ENCODE measurements around the gene RTP2.
A peak's percentile ranks its signal among the peaks of the same experiment; 100 is the strongest.

RTP2 gene, protein sequence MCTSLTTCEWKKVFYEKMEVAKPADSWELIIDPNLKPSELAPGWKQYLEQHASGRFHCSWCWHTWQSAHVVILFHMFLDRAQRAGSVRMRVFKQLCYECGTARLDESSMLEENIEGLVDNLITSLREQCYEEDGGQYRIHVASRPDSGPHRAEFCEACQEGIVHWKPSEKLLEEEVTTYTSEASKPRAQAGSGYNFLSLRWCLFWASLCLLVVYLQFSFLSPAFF

DNA sequence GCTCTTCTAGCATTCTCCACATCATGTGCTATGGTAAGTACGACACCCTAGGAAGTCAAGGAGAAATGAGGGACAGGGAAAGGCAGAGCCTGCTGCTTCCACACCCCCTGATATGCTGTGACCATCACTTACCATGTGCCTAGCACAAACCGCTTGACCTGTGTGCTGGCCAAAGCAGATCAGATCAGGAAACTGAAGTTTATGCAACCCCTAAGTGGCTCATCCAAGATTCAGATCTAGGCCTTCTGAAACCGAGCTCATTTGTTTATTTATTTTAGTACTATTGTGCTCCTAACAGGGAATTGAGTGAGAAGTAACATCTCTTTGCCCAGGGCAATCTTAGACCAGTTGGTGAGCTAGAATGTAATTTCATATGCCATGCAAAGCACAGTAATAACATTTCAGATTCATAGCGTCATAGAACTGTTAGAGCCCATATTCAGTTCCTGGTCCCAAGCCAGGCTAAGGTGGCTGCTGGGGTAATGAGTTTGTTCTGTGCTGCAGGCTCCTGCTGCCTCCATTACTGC lies at the start of gene RTP2:
Gene RTP2 (minus strand): TSS at position 51 of the 527 bp plus-strand sequence. CDS start 429 bp downstream, outside the sequence.
- DNase-seq: no peak

DNA sequence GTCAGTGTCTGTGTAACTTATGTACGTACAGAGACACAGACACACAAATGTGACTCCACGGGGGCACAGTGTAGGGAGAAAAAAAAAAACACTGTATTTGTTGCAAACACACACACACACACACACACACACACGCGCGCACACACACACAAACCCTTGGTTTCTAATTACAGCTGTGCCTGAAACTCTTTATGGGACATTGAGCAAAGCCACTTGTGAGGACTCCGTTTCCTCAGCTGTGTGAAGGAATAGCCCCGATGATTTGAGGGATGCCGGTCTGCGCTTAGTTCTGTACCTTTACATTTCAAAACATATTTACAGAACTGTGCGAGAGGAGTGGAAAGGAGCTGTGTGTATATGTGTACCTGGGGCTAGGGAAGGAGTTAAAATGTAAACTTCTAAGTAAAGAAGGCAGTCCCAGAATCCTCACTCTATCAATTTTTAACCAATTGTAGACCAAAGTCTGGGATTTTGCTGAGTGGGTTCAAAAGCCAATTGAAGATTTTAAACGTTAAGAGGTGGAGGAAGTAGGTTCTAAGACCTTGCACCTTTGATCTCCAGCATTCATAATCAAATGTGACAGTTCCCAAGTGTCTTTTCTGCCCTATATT lies 48.3 kb upstream of the RTP2 start:
- peak; percentile 46 for DNase-seq

DNA sequence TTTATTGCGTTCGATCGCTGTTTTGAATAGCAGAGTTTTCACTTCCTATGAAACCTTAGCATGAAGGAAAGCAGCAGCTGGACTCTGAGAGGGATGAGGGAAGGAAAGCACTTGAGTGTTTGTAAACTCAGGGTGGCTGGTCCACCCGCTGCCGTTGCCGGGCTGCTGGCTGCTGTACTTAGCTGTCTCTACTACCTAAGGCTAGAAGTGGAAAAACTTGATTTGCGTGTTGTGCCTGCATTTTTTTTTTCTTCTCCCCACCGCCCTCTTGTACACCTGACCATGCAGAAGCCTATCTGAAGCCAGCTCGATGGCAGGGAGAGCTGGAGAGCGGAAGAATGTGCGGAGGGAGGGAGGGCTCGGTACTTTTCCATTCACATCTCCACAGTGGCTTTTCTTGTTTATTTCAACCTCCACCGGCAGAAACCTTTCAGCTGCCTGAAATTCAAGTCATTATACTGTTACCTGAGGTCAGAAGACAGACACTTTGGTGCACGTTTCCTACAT lies 47.7 kb upstream of the RTP2 start:
- DNase-seq: peak; percentile 91

DNA sequence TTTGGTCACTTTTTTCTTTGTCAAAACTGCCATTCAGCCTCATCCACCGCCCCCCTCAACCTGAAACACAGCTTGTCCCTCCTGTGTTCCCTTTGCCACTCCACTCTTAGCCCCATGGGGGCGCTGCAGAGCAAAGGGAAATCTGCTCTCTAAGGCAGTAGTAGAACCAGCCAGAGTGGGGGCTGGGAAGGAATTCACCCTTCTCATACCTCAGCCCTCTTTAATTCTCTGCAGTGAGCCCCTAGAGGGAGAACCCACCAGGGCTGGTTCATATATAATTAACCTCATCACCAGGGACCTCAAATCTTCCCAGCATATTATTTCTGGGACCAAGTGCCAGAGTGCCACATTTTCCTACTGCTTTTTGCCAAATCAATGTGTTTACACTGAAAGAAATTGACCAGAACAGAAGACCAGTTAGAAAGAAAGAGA lies 45.7 kb upstream of the RTP2 start:
- peak; percentile 92 for DNase-seq

DNA sequence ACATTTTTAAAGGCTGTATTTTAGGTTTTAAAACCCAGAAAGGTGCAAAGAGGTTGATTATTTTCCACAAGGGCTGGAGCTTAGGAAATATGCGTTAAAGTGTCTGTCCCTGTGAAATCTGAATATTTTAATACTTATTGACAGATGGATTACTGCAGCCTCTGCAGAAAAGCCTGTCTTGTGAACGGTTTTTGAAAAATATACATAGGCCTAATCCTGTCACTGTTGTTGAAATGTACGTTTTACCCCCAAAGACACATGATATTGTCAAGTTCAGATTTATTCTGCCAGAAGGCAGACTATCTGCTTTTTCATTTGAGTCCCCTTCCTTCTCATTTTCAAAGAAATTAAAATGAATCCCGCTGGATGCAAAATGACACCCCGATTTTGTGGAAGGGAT lies 45.1 kb upstream of the RTP2 start:
- no peak for DNase-seq

DNA sequence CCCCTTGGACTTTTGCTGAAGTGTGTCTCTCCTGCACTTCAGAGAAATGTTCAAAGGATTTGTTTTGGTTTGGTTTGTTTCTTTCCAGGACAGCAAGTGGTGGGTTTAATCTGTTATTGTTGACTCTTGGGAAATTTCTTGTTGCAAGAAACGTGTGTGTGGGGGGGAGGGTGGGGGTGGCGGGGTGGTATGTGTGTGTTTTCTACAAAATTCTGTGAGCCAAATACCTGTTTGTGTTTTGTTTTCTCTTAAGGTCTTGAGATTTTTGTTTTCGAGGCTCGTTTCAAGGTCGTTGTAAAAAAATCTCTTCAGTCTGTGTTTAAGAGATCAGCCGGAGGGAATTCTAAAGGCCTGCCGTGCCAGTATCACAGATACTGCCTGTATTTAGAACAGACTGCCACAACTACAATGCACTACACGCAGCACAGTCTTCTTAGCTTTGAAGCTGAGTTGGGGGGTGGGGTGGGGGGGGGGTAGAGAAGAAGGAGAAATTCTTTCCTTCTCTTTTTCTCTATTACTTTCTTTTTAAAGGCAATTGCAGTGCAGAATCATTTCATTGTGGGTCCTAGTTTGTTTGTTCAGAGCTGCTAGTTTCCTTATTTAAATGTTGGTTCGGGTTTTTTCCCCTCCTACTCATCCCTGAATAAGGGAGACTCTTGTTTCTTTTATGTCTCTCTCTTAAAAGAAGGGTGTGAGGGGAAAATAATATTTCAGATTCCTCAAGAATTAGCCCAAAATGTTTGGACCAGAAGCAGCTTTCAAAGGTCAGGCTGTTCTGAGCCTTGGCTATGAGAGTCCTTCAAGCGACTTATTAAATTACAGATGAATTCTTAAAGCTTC lies 44.3 kb upstream of the RTP2 start:
- no peak for DNase-seq

DNA sequence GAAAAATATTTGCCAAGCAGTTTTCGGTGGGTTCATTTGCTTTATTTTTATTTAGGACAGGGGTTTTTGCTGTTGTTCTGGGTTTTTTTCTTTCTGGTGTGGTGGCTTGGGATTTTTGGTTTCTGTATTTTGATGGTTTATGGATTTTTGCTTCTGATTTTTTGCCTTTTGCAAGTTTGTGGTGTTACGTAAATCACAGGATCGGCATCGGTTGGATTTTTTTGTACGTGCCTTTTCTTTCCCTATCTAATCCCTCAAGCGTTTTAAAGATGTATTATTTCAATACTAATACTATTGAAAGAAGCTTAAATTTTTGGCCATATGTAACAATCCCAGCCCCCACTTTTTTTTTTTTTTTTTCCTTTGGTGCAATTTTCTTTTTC lies 43.7 kb upstream of the RTP2 start:
- DNase-seq: no peak

DNA sequence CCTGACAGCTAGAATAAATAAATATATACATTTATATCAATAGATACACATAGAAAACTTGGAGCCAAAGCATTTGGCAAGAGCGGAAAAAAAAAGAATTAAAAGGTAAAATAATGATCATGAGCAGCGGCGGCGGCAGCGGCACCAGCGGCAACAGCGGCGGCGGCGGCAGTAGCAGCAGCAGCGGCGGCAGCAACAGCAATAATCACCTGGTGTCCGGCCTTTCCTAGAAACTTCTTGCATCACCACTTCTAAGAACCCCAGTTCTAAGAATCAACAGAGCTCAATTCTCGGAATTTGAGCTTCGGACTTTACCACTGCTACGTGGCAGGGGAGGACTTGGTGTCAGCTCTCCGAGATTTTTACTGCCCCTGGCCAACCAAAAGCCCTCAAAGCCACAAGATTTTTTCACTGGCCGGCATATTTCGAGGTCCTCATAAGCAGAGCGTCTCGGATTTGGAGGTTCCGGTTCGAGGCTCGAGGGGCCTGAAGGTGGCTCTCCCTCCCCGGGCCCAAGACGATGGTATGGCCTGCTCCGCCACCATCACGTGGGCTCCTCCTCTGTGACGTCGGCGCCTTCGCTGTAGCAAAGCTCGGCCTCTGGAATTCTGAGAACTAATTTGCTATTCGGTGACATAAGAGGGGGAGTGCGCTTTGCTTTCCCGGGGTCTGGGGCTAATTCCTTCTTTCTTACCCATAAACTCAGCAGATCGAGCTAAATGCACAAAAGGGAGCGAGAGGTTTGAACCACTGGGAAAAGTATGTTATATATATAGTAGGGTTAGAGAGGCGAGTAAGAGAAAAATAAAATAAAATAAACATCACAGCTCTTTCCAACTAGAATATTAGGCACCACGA lies 43.1 kb upstream of the RTP2 start, which contains the start of gene BCL6:
Gene BCL6 (minus strand): TSS at position 268 of the 858 bp plus-strand sequence. CDS start 11,775 bp downstream, outside the sequence.
- DNase-seq: peak; percentile 98

DNA sequence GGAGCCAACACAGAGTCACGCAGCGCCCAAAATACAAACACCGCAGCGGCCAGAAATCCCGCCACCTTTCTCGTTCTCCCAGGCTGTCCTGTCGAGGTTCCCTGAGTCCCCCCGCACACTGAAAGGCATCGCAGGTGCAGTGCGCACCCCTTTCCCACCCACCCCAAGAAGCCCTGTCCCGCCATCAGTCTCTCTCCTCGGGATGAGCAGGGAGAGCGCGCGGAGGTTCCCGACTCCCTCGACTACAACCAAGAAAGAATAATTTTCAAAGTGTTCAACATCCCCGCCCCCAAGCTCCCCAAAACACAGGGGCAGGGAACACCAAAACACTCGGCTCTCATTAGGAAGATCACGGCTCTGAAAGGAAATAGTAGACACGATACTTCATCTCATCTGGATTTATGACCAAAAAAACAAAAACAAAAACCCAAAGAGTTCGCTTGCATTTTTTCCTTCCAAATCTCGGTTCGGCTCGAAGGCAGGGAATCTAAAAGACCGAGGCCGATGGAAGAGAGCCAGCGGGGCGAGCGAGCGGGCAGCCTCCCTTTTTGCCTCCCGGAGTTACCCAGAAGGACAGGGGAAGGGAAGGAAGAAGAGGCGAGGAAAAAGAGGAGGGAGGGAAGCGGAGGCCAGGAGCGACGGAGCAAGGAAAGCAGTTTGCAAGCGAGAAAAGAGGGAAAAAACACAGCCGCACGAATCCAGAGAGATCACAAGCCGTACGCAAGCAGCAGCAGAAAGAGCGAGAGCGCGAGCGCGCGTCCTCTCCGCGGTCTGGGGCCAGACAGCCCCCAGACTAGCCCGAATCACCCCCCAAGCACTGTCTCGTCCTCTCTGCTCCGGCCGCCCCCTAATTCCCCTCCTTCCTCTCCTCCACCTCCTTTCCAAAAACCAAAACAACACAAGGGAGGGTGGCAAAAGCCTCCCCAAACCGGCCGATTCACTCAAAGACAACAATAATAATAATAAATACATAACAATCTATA lies 42.1 kb upstream of the RTP2 start:
- DNase-seq: peak; percentile 35

DNA sequence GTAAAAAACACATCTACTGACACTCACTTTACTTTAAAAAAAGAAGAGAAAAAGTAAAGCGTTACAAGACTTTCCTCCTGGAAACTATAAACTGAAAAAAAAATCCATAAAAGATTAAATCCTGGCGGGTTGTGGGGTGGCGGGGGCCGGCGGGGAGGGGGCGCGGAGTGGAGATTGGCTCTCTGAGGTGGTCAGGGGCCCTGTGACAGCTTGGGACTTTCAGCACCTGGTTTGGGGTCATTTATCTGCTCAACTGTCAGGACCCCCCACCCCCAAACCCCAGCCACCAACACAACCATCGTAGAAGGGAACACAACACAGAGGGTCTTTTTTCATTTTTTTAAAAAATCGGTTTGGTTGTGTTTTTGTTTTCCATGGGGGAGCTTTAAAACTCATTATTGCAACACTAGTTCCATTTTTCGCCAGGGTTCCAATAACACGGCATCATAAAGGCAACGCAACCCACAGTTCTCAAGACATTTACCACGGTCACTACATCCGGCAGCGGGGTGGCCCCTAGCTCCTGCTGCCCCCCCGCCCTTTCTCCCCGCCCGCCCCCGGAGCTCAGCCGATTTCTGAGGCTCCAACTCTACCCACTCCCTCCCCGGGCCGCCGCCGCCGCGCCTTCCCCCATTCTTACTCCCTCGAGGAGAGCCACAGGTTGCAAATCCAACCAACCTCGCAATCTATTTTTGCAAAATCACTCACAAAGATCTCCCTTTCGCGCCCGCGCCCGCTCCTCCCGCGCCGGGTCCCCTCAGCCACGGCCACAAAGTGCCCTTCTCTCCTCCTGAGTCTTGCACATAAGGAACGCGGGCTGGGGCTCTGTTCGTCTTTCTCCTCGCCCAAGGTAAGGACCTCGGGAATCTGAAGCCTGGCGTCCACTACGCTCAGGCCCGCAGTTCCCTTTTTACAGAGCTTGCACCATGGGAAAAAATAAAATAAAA lies 41.1 kb upstream of the RTP2 start:
- DNase-seq: peak; percentile 60

DNA sequence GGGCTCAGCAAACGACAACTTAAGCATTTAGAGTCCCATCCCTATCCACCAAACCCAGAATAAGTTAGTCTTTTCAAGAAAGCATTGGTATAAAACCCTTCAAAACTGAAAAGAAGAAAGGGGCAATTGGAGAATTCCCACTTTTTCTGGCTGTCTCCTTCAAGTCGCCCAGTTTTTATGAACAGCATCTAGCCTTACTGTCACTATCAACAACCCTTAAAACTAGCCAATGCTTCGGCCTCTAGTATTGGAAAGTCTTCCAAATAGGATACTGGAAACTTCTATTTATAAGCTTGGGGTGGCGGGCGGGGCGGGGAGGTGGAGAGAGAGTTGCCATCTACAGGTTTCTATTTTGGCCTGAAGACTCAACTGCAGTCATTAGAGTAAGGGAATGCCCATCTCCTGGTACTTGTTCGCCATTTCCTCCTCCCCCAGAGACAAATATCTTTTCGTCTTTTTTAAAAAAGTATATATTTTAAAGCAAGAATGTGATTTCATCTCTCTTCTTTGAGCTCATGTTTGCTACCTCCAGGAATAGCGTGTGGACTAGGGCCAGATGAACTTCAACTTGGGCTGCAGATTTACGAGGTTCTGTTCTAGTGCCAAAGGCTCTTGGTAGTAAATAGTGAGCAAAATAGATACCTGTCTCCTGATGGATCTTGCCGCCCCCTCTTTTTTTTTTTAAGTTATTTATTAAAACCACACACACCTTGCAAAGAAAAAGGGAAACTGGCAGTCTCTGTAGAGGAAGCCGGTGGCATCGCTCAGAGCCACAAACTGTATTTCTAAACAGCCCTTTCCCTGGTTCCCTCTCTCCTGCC lies 40.2 kb upstream of the RTP2 start:
- peak; percentile 60 for DNase-seq

DNA sequence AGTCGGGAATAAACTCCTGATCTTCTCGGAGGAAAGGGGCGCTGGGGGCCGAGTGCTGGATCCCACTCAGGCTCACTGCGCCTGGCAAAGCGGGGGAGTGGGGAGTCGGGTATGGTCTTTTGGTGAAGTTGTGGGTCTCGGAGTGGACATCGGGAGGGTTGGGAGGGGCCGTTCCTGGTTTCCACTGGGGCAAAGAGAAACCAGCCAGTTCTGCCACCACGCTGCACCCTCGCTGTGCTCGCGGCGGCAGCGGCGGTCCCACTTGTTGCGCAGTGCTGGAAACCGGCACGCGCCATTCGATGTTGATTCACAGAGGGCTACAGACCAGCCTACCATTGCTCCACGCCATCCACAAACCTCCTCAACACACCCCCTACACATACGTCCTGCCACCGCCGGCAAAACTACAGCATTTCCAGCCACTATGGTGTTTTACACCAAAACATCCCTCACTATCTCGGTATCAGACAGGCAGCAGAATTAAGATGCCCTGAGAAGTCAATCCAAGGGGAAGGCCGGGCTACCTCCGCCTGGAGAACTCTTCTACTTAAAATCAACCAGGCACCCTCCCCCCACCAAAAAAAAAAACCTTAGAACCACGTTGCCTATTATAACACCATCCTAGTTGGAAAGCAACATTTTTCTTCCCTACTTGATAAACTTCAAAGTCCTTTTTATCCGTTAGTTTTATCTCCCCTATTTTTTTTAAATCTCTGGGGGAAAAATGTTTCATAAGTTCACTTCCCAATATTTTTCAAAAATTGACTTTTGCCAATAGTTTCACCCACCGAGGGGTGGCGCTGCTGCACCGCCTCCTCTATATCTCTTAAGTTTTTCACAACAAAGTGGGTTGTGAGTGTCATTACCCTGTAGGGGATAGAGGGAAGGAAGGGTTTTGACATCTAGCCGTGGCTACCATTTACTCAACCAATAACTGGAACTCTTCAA lies 39.3 kb upstream of the RTP2 start:
- DNase-seq: peak; percentile 71

DNA sequence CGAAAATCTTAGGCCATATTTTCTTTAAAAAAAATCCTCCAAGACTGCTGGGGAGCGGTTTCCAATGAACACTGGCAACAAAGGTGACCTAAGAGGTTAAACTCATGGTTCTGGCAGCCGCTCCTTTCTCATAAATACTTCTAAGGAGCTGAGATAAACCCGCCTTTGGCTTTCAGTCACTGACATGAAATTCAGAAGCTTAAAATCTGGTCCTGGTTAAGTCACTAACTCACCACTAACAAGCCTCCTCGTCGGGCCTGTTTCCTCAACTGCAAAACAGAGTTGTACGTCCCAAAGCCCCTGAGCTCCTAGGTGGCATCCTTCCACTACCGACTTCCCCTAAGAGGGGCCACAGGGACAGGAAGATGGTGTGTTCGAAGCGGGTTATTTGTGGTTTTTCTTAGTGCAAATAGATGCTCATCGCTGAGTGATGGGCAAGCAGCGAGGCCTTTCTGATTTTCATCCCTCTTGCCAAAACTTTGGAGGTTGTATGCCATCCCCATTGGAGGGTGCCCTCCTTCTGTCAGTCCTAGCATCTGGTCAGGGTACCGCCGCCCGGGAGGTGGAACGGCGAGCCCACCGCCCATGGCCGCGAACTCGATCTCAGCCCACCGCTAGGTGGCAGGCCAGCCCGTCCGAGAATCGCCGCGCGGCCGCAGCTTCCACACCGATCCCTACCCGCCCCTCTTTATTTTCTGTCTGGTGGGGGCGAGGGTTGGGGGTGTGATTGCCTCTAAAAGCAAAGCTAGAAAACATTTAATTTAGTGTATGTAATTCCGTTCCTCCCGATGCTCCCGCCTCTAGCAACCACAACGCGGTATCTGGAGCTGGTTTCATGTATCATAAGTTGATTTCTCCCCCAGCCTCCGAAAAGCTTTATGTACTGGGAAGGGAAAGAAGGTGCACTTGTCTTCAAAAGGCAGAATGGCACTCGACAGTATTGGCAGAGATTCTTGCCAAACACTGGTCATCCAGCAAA lies 38.4 kb upstream of the RTP2 start:
- DNase-seq: peak; percentile 72

DNA sequence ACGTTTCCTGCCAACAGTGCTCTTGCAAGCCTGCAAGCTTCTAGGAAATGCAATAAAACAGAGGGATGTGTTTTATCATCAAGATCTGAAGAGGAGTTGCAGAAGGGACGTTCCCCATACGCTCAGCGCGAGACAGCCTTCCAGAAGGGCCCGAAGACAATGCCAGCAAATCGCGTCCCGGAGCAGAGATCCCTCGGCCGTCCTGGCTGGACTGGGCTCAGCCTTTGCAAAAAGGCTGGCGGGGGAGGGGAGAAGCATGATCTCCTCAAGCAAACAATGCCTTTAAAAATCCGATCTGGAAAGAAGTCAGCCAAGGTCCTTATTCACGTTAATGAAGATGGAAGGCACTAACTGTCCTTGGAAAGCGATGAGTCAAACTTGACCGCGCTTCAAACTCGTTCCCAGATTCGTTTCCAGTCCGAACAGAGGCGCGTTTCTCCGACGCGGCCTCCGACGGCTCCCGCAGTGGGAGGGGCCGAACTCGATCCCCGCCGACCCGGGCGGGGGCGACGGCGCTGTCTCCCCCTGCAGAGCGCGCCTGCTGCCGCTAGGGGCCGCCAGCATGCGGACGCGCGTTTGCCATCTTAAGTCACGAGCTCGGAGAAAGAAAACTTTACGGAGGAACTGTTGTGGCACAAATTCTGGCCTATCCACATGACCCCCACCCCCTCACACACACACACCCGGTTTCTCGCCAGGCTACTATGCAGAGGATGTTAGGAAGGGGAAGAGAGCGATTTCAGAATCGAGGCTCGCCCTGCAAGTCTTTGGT lies 37.4 kb upstream of the RTP2 start:
- peak; percentile 88 for DNase-seq

DNA sequence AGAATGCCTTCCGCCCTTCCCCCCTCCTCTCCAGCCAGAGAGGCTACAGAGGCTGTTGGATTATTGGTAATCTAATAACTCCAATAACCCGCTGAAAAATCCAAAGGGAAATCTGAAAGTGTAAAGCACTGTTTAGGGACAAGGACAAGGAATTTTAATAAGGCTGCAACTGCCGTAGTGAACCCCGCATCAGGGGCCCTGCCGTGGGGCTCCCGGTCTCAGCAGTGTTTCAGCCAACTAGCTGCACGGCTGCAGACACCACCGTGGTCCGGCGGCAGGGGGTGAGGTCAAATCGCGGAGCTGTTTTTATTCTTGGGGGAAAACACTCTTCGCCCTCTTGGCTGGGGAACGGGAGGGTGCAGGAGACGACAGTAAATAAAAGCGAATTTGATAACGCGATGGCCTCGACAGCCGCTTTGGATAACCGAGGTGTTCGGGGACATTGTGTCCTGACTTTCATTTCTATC lies 36.8 kb upstream of the RTP2 start:
- DNase-seq: peak; percentile 78
